Thyroid gland (tissue), 4 donors: ENCODE data around the gene VWC2L.

Source experiments
- CTCF ChIP-seq, 6 experiments: fragments of 200-600 bp in 3 of 6; fragments of 450-650 bp in 3 of 6; sonication (generic) in 3 of 6; IDR thresholded peaks; one replicate each; pipeline ENCODE4 v1.5.1; 2016 to 2019; ENCODE audit warnings: antibody characterized with exemption in 6 of 6, mild to moderate bottlenecking in 2 of 6, inconsistent platforms in 1 of 6, moderate library complexity in 1 of 6
- POLR2A ChIP-seq, 2 donors: fragments of 450-650 bp; IDR thresholded peaks; one replicate each; pipeline ENCODE4 v1.6.1; 2017; ENCODE audit warnings: antibody characterized with exemption in 2 of 2, mild to moderate bottlenecking in 2 of 2, moderate library complexity in 1 of 2

DNA sequence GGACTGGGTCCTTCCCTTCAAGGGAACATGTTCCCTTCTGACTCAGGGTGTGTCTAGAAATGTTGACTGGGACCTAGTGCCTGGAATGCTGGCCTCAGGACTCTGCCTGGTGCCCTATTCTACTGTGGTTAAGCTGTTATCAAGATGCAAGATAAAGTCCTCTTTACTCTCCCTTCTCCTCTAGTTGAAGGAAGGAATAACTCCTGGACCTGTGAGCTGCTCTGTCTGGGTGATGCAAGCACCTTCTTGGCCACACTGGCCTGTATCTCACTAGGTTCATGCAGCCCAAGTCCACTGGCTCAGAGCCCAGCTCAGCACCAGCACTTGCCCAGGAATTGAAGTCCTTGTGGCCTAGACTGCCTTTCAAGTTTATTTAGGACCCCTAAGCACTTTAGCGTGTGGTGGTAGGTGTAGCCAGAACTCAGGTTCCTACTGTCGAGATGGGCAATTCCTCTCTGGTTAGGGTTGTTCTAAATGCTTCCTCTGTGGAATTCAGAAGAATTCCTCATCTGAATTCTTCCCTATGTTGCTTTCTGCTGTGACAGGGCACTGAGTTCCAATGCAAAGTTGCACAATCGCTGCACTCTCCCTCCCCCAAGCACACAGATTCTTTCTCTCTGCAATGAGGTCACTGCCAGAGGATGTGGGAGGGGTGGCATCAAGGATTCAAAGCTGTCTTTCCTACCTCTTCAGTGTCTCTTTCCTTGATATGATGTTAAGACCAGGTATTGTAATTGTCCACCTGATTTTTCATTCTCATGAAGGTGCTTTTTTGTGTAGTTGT lies 54.7 kb downstream of the VWC2L start:
- TF ChIP-seq CTCF (IDR thresholded peaks at IDR 0.05) (no peak), POLR2A (IDR thresholded peaks at IDR 0.05) (no peak)
